DND-41 (cell line): ENCODE measurements around the gene CLEC20A.

Source experiments
- ATAC-seq: fragments of 200-7000 bp; cut with Tn5 transposase; 3 replicates; pipeline ENCODE4 v1.9.1; 2021; ENCODE audit warnings: low read depth; ENCODE audit not compliant: insufficient read depth
- DNase-seq: peaks from one replicate; pipeline ENCODE4 v3.0.0-alpha.2; 2020
- H2AFZ ChIP-seq: 2 replicates; pipeline ENCODE4 v1.6.0; 2012; ENCODE audit warnings: low read depth, low read length
- H3K27ac ChIP-seq: 2 replicates; pipeline ENCODE4 v1.5.1; 2012; ENCODE audit warnings: low read length, inconsistent platforms
- H3K27me3 ChIP-seq: fragments of 200-600 bp; sonication (generic); 2 replicates; pipeline ENCODE4 v1.6.0; 2012; ENCODE audit warnings: low read length, mild to moderate bottlenecking, inconsistent platforms; ENCODE audit not compliant: insufficient read depth, poor library complexity
- H3K36me3 ChIP-seq: 2 replicates; pipeline ENCODE4 v1.5.1; 2012; ENCODE audit warnings: low read length, inconsistent platforms; ENCODE audit not compliant: insufficient read depth
- H3K4me1 ChIP-seq: 2 replicates; pipeline ENCODE4 v1.5.1; 2012; ENCODE audit warnings: mild to moderate bottlenecking, low read length; ENCODE audit not compliant: insufficient read depth
- H3K4me2 ChIP-seq: 2 replicates; pipeline ENCODE4 v1.6.0; 2012; ENCODE audit warnings: mild to moderate bottlenecking, moderate library complexity, low read length, inconsistent platforms; ENCODE audit not compliant: insufficient read depth
- H3K4me3 ChIP-seq, 2 experiments: fragments of 200-600 bp in 1 of 2; shearing (Covaris generic) in 1 of 2; 2 replicates each; pipeline ENCODE4 v1.5.1; 2012 to 2016; ENCODE audit warnings: inconsistent platforms in 2 of 2, low read length in 2 of 2, mild to moderate bottlenecking in 2 of 2, low read depth in 1 of 2, moderate library complexity in 1 of 2
- H3K79me2 ChIP-seq: 2 replicates; pipeline ENCODE4 v1.6.0; 2012; ENCODE audit warnings: low read length, inconsistent platforms; ENCODE audit not compliant: insufficient read depth
- H3K9ac ChIP-seq: 2 replicates; pipeline ENCODE4 v1.6.0; 2012; ENCODE audit warnings: low read depth, mild to moderate bottlenecking, inconsistent platforms, low read length, moderate library complexity
- H3K9me3 ChIP-seq: 2 replicates; pipeline ENCODE4 v1.5.1; 2012; ENCODE audit warnings: low read length, moderate library complexity, mild to moderate bottlenecking, inconsistent platforms; ENCODE audit not compliant: insufficient read depth, severe bottlenecking
- H4K20me1 ChIP-seq: 2 replicates; pipeline ENCODE4 v1.6.0; 2012; ENCODE audit warnings: low read length; ENCODE audit not compliant: insufficient read depth
- CTCF ChIP-seq: IDR thresholded peaks from 2 replicates; pipeline ENCODE4 v1.5.1; 2012; ENCODE audit warnings: borderline replicate concordance, low read length, moderate library complexity, mild to moderate bottlenecking; ENCODE audit not compliant: poor library complexity, severe bottlenecking; ENCODE audit errors: extremely low read depth
- EZH2 ChIP-seq: IDR thresholded peaks from 3 replicates; pipeline ENCODE4 v1.6.1; 2012; ENCODE audit warnings: borderline replicate concordance, low read depth, mild to moderate bottlenecking, moderate library complexity, low read length, inconsistent platforms; ENCODE audit not compliant: severe bottlenecking

CLEC20A gene

GRCh38 chr1:178516110-178516509 lies 19.3 kb upstream of the CLEC20A start:
- no peaks in the 10 kb centered on the region for H3K79me2 ChIP-seq
- H3K4me2 ChIP-seq, result no peak overlapping the region
- no peaks in the 10 kb centered on the region for H4K20me1 ChIP-seq
- no peak overlapping the region for H3K9ac ChIP-seq
- no peak overlapping the region for H3K4me3 ChIP-seq
- TF ChIP-seq EZH2 (no peak), CTCF (no peak)
- H3K4me1 ChIP-seq, result no peaks in the 10 kb centered on the region
- no peaks in the 10 kb centered on the region for H3K36me3 ChIP-seq
- H2AFZ ChIP-seq, result no peak overlapping the region
- no peaks in the 10 kb centered on the region for H3K9me3 ChIP-seq
- H3K27ac ChIP-seq, result no peak overlapping the region
- ATAC-seq (no peak), DNase-seq (no peak)
- peaks cover 8% of the 10 kb centered on the region for H3K27me3 ChIP-seq

- H2AFZ ChIP-seq, result no peak overlapping the region
- no peak overlapping the region for H3K27ac ChIP-seq
Observed at GRCh38 chr1:178513278-178513983, 16.7 kb upstream of the CLEC20A start.

GRCh38 chr1:178512566-178513277 lies 16.0 kb upstream of the CLEC20A start, which contains the start of gene TEX35:
TSS of gene TEX35 (plus strand) at chr1:178513109. CDS start at chr1:178513189, 80 bp downstream.
- Histone ChIP-seq H3K4me2 (no peak within 1 kb of the TSS), H3K9me3 (no peaks in the 10 kb centered on the region), H3K27ac (no peak within 1 kb of the TSS), H2AFZ (no peak within 1 kb of the TSS), H3K4me3 (no peak within 1 kb of the TSS), H3K9ac (no peak within 1 kb of the TSS), H3K79me2 (no peaks in the 10 kb centered on the region), H3K4me1 (no peaks in the 10 kb centered on the region), H4K20me1 (no peaks in the 10 kb centered on the region), H3K36me3 (no peaks in the 10 kb centered on the region), H3K27me3 (peaks cover 4% of the 10 kb centered on the region)
- TF ChIP-seq EZH2, result no peak
- TF ChIP-seq CTCF, result no peak
- DNase-seq (no peak), ATAC-seq (no peak)

More at GRCh38 chr1:178513278-178513983, 16.7 kb upstream of the CLEC20A start:
- Histone ChIP-seq H3K4me1 (no peaks in the 10 kb centered on the region), H3K79me2 (no peaks in the 10 kb centered on the region), H3K4me2 (no peak overlapping the region), H3K9me3 (no peaks in the 10 kb centered on the region), H3K9ac (no peak overlapping the region), H3K36me3 (no peaks in the 10 kb centered on the region), H3K4me3 (no peak overlapping the region), H4K20me1 (no peaks in the 10 kb centered on the region), H3K27me3 (peaks cover 4% of the 10 kb centered on the region)
- no peak for ATAC-seq
- DNase-seq, result no peak
- TF ChIP-seq EZH2 (no peak), CTCF (no peak)
